Measurements from ENCODE around the gene SPCS2.
"Not testable (repeated sequence)": the region's sequence is repeated elsewhere in the genome, so short reads cannot be mapped to it uniquely, and the experiment has no call there.

The SPCS2 gene

DNA sequence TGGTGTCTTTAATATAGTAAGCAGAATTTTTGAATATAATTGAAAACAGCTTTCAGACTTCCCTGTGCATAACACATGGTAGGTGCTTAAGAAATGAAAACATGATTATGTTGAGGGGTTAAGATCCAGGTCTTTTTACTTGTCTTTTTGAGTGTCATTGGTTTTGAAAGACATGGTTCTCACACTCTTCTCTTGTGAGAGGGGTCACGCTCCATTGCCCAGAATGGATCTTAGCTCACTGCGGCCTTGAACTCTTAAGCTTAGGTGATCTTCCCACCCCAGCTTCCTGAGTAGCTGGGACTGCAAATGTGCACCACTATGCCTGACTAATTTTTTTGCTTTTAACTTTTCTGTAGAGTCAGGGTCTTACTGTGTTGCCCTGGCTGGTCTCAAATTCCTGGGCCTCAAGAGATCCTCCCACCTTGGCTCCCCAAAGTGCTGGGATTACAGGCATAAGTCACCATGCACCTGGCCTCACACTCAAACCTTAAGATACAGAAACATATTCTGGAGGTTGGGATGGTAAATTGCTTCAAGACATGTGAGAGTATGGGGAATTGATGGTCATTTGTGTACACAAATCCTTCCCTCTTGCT is 1.4 kb downstream of the SPCS2 start:
- DNase-seq = no peak

- no peak for DNase-seq
Measured at GRCh38 chr11:74951226-74951625, 2.2 kb downstream of the SPCS2 start.

DNA sequence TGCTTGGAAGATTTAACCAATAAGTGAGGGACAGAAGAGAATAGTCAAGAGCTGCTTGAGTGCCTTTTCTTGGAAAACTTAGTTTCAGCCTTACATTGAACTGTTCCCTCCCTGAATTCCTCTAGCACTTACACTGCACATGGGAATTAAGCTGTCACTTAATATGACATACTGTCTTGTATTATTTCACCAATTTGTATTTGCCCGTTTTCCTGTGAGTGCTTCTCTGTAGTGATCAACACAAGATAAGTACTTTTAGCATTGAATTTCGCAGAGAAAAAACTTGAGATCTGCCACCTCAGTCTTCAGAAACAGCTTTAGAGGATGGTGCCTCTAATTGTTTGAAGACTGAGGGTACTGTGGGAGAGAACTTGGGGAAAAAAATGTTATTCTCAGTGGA is 3.7 kb downstream of the SPCS2 start:
- no peak for DNase-seq

DNA sequence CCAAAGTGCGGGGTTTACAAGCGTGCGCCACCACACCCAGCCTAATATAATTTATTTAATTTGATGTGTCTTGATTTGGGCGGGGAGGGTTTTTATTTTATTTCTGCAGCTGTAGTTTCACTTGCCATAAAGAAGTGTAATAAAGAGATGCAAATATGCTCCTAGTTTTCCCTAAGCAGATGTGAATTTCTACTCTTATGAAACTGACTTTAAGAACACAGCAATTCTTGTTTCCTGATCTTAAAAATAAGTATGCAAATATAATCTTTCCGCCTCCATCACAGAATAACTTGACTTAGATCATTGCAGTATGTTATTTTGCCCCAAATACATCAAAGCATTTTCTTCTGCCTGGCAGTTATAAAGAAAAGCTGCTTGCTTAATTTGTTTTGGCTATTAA is 4.4 kb downstream of the SPCS2 start:
- no peak for DNase-seq

GRCh38 chr11:74954199-74954598 is 5.1 kb downstream of the SPCS2 start:
- DNase-seq = no peak

DNA sequence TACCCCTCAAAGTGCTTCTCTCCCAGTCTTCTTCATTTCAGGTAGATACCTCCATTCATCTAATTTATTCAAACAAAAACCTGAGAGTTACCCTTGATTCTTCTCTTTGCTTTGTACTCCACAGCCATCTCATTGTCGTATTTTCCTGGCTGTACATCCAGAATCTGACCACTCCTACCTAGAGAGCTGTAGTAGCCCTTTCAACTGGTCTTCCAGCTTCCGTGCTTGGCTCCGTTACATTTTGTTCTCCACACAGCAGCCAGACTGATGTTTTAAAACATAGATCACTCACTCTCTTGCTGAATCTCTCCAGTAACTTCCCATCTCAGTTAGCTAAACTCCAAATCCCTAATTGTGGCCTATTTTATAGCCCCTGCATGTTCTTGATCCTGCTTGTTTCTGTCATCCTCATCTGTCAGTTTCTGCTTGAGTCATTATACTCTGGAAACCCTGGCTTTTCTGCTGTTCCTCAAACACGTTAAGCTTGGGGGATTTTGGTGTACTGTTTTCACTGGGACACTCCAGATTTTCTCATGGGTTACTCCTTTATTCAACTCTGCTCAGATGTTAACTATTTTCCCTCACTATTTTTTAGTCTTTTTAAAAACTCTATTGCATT is 7.4 kb downstream of the SPCS2 start:
- no peak for DNase-seq

DNA sequence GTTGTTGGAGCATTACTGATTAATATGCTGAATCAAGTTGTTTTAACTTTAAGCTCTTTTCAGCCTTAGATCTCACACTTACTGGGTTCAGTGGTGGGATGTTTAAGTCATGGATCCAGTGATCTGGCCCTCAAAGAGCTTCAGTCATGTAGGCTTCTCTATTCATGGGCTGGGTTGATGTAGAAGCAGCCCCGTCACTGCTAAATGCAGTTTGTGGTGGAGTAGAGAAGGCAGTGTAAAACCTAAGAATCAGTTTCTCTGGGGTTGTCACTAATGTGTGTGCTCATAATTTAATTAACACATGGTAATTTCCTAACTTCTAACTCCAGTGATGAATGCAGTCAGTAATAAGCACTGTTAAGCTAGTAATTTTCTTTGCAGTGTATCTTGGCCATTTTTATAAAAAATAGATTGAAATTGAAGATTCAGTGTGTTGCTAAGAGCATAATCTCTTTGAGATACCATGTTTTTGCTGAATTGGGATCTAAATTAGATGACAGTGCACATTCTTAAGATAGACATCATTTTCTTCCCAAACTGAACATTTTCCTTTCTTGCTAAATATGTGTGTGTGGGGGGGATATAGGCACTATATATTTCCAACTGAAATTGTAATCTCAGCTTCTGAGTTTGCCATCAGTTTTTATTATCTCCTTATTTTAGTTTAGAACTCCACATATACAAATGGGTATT is 9.0 kb downstream of the SPCS2 start:
- DNase-seq = no peak

GRCh38 chr11:74960128-74960527 is 11.1 kb downstream of the SPCS2 start:
- DNase-seq = not testable (repeated sequence)

DNA sequence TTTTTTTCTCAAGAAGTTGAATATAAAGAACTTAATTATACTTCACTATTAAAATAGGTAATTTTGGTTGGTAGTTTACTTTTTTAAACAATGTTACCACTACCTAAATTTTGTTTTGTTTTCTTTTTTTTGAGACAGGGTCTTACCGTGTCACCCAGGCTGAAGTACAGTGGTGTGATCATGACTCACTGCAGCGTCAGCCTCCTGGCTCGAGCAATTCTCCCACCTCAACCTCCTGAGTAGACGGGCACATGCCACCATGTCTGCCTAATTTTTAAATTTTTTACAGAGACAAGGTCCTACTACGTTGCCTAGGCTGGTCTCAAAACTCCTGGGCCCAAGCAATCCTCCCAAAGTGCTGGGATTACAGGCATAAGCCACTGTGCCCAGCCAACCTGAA is 17.6 kb downstream of the SPCS2 start:
- no peak for DNase-seq

DNA sequence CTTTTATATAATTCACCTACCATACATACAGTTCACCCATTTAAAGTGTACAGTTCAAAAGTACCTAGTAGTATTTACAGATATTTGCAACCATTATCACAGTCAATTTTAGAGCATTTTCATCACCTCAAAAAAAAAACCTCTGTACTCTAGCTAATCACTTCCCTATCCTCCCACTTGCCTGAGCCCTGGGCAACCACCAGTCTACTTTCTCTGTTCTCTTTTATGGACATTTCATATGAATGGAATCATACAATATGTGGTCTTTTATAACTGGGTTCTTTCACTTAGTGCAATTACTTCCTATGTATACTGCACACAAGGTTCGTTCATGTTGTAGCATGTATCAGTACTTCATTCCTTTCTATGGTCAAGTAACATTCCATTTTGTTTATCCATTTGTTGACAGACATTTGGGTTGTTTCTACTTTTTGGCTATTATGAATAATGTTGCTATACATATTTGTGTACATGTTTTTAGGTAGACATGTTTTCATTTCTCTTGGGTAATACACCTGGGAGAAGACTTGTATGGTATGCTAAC is 21.9 kb downstream of the SPCS2 start:
- DNase-seq = no peak

- no peak for DNase-seq
Measured at GRCh38 chr11:74971424-74971823, 22.4 kb downstream of the SPCS2 start.

GRCh38 chr11:74978041-74978440 is 29.0 kb downstream of the SPCS2 start:
- no peak for DNase-seq

- DNase-seq = no peak
Measured at GRCh38 chr11:74980634-74981033, 31.6 kb downstream of the SPCS2 start.

DNA sequence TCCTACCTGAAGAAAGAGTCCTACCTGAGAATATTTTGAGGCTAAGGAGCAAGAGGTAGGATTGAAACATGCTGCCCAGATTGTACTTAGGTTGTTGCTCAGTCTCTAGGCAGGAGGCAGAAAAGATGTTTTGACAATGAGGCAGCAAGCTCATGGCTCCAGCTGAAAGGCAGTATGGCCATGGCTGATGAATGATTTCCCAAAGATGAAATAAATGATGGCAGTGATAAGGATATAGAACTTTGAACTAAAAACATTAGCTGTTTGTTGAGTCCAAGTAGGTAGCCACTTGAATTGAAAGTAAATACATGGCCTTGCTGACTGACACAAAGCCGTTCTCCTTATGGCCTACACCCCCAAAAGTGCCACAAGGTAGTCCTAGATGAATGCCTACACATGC is 32.8 kb downstream of the SPCS2 start:
- no peak for DNase-seq

DNA sequence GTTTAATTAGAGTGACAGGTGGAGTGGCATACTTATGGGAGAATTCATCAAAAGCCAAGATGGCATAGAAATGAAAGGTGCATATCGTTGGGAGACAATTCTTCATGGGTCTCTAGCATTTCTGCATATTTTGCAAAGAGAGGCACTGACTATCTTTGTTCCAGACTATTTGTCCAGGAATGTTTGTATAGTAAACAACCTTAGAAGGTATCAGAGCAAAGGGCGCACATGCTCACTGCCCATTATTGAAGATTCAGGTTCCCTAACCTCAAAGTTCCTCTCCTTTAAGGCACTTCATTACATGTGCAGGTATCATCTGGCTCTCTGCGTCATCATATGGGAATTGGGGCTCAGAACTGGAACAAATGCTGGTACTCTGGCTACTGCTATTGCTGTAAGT is 35.0 kb downstream of the SPCS2 start:
- DNase-seq = no peak

- DNase-seq = no peak
Measured at GRCh38 chr11:74984730-74985129, 35.7 kb downstream of the SPCS2 start.

DNA sequence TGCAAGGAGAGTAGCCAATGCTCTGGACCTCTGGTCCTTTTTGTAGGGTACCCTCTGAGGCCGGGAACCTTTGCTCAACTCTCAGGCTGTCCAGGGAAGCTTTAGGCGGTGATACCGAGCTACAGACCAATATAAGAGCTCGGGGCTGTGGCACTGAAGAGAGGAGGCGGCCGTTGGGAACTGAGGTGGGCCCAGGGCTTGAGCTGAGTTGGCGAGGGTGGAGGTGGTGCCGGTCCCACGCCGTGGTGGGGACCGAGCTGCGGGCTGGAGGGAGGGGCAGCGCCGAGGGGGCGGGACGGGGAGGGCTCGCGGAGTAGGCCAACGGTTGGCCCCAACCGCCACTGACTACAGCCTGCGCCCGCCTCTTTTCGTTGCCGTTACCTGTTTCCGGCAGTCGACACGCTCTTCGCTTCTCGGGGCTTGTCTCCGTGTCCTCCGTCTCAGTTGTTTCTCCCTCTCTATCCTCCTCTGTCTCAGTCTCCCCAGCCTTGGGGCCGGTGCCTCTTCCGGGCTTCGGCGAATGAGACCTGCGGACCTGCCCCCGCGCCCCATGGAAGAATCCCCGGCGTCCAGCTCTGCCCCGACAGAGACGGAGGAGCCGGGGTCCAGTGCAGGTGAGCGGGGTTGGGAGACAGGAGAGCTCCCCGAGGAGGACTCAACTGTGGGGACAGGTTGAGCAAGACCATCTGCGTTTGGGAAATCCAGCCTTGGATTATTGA is 39.6 kb downstream of the SPCS2 start, which contains the start of gene NEU3:
Gene NEU3 (plus strand): TSS at position 393 of the 719 bp plus-strand sequence. CDS start 128 bp downstream, at position 521.
- peak; percentile 68 for DNase-seq

DNA sequence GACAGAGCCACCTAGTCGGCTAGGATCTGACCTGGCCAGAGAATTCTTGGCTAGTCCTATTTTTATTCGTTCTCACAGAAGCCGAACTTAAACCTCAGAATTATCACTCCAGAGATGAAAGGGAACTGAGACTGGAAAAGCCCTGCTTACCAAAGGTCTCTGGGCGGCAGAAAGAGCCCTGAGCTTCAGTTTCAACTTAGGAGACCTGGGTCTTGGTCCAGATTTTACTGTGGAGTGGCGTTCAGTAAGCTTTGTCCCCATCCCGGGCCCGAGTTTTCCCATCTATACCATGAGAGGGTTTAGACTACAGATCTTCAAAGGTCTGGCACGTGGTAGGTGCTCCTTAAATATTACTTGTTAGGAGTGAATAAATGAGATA is 40.2 kb downstream of the SPCS2 start:
- no peak for DNase-seq

GRCh38 chr11:74990150-74990549 is 41.1 kb downstream of the SPCS2 start:
- not testable (repeated sequence) for DNase-seq

DNA sequence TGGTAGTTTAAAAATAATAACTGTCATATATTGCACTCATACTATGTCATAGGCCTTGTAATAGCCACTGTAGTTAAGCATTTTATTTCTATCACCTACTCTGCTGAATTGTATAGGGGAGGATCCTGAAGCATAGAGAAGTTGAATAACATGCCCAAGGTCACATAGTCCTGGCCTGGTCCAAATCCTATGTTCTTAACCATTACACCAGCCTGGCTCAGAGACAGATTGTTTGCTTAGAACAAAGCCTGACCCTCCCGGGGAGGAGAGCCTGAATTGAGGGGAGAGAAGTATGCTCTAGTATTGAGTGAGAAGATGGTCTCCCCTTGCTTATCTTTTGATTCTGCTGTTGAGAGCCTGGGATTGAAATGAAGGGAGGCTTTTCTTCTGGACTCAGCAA is 41.9 kb downstream of the SPCS2 start:
- no peak for DNase-seq

GRCh38 chr11:74992852-74993251 is 43.8 kb downstream of the SPCS2 start:
- no peak for DNase-seq

- no peak for DNase-seq
Measured at GRCh38 chr11:75000975-75001354, 51.9 kb downstream of the SPCS2 start.

DNA sequence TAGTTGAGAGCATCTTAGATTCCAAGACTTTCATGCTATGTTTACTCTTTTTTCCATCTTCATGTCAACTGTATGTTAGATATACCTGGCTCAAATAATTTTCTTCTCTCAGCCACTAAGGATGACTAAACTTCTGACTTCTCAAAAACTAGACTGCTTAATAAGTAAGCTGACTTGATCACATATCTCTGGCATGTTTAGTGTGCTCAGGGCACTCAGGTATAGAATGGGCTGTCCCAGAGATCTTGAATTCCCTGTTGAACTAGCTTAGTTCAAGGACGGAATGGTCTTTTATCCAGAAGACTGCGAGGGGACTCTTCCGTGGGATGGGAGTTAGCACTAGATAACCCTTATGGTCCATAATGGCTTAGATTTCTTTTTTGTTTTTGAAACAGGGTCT is 52.6 kb downstream of the SPCS2 start:
- no peak for DNase-seq

DNA sequence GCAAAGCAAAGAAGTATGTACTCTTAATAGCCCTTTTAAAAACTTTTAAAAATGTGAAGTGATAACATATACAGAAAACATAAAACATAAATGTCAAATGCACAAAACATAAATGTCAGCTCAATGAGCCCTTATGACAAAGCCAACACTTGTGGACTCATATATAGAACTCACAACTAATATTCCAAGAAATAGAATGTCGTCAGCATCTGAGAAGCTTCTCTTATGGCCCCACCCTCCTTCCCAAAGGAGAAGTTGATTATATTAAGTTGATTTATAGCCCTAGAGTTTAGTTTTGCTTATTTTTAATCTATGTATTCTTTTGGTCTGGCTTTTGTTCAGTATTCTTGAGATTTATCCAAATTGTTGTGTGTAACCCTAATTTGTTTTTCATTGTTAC is 53.5 kb downstream of the SPCS2 start:
- no peak for DNase-seq
